ENCODE measurements around the gene ADAMTS20. TPM values are rescaled to one million over a fixed set of nuclear protein-coding genes. Genes with fewer than 3 reads are reported as not detected.

ADAMTS20 gene
- total RNA-seq (2021; ENCODE audit: unreplicated experiment) = not detected
- not detected for polyA plus RNA-seq (2012; ENCODE audit: insufficient read length)
- Bru-seq, nascent RNA = percentile 4 among the genes with signal in this experiment
- percentile 2 among the genes with signal in this experiment for BruChase-seq, experiment 1, labeled RNA remaining after a 2-hour chase
- BruChase-seq, experiment 2, labeled RNA remaining after a 6-hour chase = percentile 1 among the genes with signal in this experiment
- long read RNA-seq = 0 reads

DNA sequence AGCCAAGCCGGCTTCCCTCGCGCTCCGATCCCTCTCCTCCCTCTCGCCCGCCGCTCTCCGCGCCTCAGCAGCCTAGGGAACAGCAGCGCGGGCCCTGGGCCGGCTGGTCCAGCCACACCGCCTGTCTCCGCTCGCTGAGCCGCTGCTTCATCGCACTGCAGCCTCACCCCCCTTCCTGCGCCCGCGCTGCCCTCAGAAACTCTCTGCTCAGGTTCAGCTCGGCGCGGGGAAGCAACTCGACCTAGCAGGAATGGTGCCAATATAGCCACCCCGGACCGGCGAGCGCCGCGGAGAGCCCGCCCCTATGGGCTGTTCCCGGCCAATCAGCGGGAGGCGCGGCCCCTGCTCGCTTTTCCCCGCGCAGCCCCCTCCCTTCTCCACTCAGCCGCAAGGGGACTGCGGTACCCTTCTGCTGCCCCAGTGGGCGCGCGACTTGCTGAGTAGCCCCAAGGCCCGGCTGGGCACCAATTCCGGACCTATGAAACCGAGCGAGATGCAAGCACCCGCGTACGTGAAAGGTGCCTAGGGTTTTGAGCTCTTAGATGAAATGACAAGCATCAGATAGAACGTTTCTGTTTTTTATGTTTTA lies at the start of gene ADAMTS20:
ADAMTS20 (minus strand) TSS at position 233 of the 589 bp plus-strand sequence. CDS start 282 bp downstream, outside the sequence.
- POLR2A ChIA-PET = no interaction called here
- ATAC-seq (no peak), DNase-seq (ENCODE audit: low read depth, low spot score) (no peak)
- Histone ChIP-seq H3K4me3 (ENCODE audit: low read depth in 2 of 2, low read length in 2 of 2) (no peak within 1 kb of the TSS; a peak in 1 of 4 replicates), H3K4me1 (ENCODE audit: control insufficient read depth, insufficient read depth, low read length) (no peaks in the 10 kb centered on the region), H3K27ac (ENCODE audit: low read length) (no peak within 1 kb of the TSS), H3K36me3 (ENCODE audit: control insufficient read depth, insufficient read depth, low read length) (no peaks in the 10 kb centered on the region), H3K9me3 (ENCODE audit: control insufficient read depth, insufficient read depth, low read depth, low read length) (peaks cover 10% of the 10 kb centered on the region), H3K27me3 (ENCODE audit: control insufficient read depth, insufficient read depth, low read length) (no peaks in the 10 kb centered on the region)
- no TSS peak for BruUV-seq (replicated peaks)
- in situ Hi-C loops (cut with HindIII; ENCODE audit: low pct_unique_long_range_greater_than_20kb, low sequenced_read_pairs) = no loop called here
- CTCF ChIA-PET = no interaction called here
- intact Hi-C loops (cut with micrococcal nuclease; ENCODE audit: unreplicated experiment) = no loop called here
- TF ChIP-seq, protein P1, sequence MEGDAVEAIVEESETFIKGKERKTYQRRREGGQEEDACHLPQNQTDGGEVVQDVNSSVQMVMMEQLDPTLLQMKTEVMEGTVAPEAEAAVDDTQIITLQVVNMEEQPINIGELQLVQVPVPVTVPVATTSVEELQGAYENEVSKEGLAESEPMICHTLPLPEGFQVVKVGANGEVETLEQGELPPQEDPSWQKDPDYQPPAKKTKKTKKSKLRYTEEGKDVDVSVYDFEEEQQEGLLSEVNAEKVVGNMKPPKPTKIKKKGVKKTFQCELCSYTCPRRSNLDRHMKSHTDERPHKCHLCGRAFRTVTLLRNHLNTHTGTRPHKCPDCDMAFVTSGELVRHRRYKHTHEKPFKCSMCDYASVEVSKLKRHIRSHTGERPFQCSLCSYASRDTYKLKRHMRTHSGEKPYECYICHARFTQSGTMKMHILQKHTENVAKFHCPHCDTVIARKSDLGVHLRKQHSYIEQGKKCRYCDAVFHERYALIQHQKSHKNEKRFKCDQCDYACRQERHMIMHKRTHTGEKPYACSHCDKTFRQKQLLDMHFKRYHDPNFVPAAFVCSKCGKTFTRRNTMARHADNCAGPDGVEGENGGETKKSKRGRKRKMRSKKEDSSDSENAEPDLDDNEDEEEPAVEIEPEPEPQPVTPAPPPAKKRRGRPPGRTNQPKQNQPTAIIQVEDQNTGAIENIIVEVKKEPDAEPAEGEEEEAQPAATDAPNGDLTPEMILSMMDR (IDR thresholded peaks at IDR 0.05) = no peak
- TF ChIP-seq POLR2AphosphoS5 (IDR thresholded peaks at IDR 0.05; ENCODE audit: low read depth, low read length) = no peak
- TF ChIP-seq TCF7L2 (IDR thresholded peaks at IDR 0.05; ENCODE audit: low read depth, low read length) = no peak
- TF ChIP-seq REST (IDR thresholded peaks at IDR 0.05; ENCODE audit: insufficient read depth in 1 of 2, low read depth in 2 of 2, low read length in 1 of 2) = no peak
- no peak for TF ChIP-seq SIN3A (IDR thresholded peaks at IDR 0.05; ENCODE audit: borderline replicate concordance, insufficient read depth, low read depth, low read length)

- H3K36me3 ChIP-seq (ENCODE audit: control insufficient read depth, insufficient read depth, low read length) = no peaks in the 10 kb centered on the region
- POLR2A ChIA-PET = no interaction called here
- CTCF ChIA-PET = no interaction called here
- TF ChIP-seq POLR2AphosphoS5 (IDR thresholded peaks at IDR 0.05; ENCODE audit: low read depth, low read length) = no peak
- no peak for TF ChIP-seq REST (IDR thresholded peaks at IDR 0.05; ENCODE audit: insufficient read depth in 1 of 2, low read depth in 2 of 2, low read length in 1 of 2)
- TF ChIP-seq, protein P1 (IDR thresholded peaks at IDR 0.05) = no peak
- TF ChIP-seq SIN3A (IDR thresholded peaks at IDR 0.05; ENCODE audit: borderline replicate concordance, insufficient read depth, low read depth, low read length) = no peak
- TF ChIP-seq TCF7L2 (IDR thresholded peaks at IDR 0.05; ENCODE audit: low read depth, low read length) = no peak
- in situ Hi-C loops (cut with HindIII; ENCODE audit: low pct_unique_long_range_greater_than_20kb, low sequenced_read_pairs) (no loop called here), intact Hi-C loops (cut with micrococcal nuclease; ENCODE audit: unreplicated experiment) (no loop called here)
- H3K27me3 ChIP-seq (ENCODE audit: control insufficient read depth, insufficient read depth, low read length) = no peaks in the 10 kb centered on the region
- H3K4me3 ChIP-seq (ENCODE audit: low read depth in 2 of 2, low read length in 2 of 2) = no peak overlapping the region
- no peak overlapping the region for H3K27ac ChIP-seq (ENCODE audit: low read length)
- no peaks in the 10 kb centered on the region for H3K4me1 ChIP-seq (ENCODE audit: control insufficient read depth, insufficient read depth, low read length)
- no peaks in the 10 kb centered on the region for H3K9me3 ChIP-seq (ENCODE audit: control insufficient read depth, insufficient read depth, low read depth, low read length)
- DNase-seq (ENCODE audit: low read depth, low spot score) = no peak
- no peak for ATAC-seq
- BruUV-seq (replicated peaks) = no TSS peak
Observed at GRCh38 chr12:43599708-43600107, 47.7 kb upstream of the ADAMTS20 start.
